Prostate gland (tissue), 2 donors: ENCODE results near the gene ORC3. TPM values are rescaled to one million over a fixed set of nuclear protein-coding genes. Genes with fewer than 3 reads are reported as not detected.

ENCODE experiments used
- DNase-seq: peaks from one replicate; pipeline ENCODE4 v3.0.0-alpha.2; 2019; ENCODE audit warnings: low spot score
- H3K27ac ChIP-seq, 2 donors: fragments of 200-600 bp; sonication (generic); 2 replicates each; pipeline ENCODE4 v1.5.1; 2017 to 2019
- H3K27me3 ChIP-seq: fragments of 200-600 bp; sonication (generic); replicated peaks from 2 replicates; pipeline ENCODE4 v1.5.1; 2019; ENCODE audit not compliant: insufficient read depth
- H3K36me3 ChIP-seq, 2 donors: fragments of 200-600 bp; sonication (generic); 1 replicate in 1 of 2; 2 replicates in 1 of 2; pipeline versions ENCODE4 v1.5.1 to v1.8.1; 2017 to 2019
- H3K4me1 ChIP-seq: fragments of 200-600 bp; sonication (generic); replicated peaks from 2 replicates; pipeline ENCODE4 v1.5.1; 2019
- H3K4me3 ChIP-seq, 2 donors: fragments of 200-600 bp; sonication (generic); 2 replicates each; pipeline ENCODE4 v1.5.1; 2017 to 2019
- H3K9me3 ChIP-seq: fragments of 200-600 bp; sonication (generic); 2 replicates; pipeline ENCODE4 v1.5.1; 2017
- POLR2A ChIP-seq: fragments of 450-650 bp; IDR thresholded peaks from one replicate; pipeline ENCODE4 v1.6.1; 2016; ENCODE audit warnings: antibody characterized with exemption, mild to moderate bottlenecking
- POLR2AphosphoS5 ChIP-seq: sonication (generic); formaldehyde crosslinking; IDR thresholded peaks from one replicate; pipeline ENCODE4 v1.6.1; 2017; ENCODE audit warnings: antibody characterized with exemption
- WGBS: methylation state at CpG from one replicate; pipeline ENCODE4 v1.1.5; 2018; 5-methylcytosine and 5-hydroxymethylcytosine counted together
- intact Hi-C: fragments of 100-400 bp; cut with DNase I; formaldehyde crosslinking; loops from one replicate; pipeline ENCODE4 v1.14.2; 2022
- total RNA-seq, 2 donors: library from RNA; depleted of rRNA; stranded (reverse); fragments of >200 nt; gene quantifications; one replicate each; pipeline ENCODE4 v1.1.0, GENCODE V29; 2016
- TF ChIP-seq, protein P1 (sequence below), 4 experiments: fragments of 200-600 bp in 2 of 4; fragments of 450-650 bp in 2 of 4; sonication (generic) in 2 of 4; IDR thresholded peaks; 1 replicate in 3 of 4; 2 replicates in 1 of 4; pipeline ENCODE4 v1.5.1; 2016 to 2019; ENCODE audit warnings: antibody characterized with exemption in 4 of 4, mild to moderate bottlenecking in 2 of 4, moderate library complexity in 2 of 4

ORC3 gene
- total RNA-seq, 2 donors from 2014 or later: 18.5 to 30.9 TPM

DNA sequence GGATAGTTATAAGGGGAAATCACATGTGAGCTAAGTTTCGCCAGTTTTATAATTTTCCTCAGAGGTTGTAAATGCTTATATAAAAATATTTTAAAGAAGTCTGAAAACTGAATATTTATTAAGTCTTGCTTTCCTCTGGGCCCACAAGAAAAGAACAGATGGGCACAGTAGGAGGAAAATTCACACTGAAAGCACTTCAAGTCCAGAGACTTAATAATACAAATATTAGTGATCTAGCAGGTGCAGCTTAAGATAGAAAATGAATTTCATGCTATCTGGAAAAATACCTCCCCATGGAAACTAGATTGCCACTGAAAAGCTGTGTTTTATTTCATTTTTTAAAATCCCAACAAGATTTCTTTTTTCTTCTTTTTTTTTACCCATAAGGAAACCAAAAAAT, 47.2 kb downstream of the ORC3 start:
- Histone ChIP-seq H3K4me1 (no peaks in the 10 kb centered on the region), H3K9me3 (no peaks in the 10 kb centered on the region), H3K27me3 (no peaks in the 10 kb centered on the region), H3K36me3 (no peaks in the 10 kb centered on the region), H3K4me3 (no peak overlapping the region), H3K27ac (no peak overlapping the region)
- WGBS: 98% methylated on average over 1 of the region's 1 CpG
- TF ChIP-seq, protein P1, sequence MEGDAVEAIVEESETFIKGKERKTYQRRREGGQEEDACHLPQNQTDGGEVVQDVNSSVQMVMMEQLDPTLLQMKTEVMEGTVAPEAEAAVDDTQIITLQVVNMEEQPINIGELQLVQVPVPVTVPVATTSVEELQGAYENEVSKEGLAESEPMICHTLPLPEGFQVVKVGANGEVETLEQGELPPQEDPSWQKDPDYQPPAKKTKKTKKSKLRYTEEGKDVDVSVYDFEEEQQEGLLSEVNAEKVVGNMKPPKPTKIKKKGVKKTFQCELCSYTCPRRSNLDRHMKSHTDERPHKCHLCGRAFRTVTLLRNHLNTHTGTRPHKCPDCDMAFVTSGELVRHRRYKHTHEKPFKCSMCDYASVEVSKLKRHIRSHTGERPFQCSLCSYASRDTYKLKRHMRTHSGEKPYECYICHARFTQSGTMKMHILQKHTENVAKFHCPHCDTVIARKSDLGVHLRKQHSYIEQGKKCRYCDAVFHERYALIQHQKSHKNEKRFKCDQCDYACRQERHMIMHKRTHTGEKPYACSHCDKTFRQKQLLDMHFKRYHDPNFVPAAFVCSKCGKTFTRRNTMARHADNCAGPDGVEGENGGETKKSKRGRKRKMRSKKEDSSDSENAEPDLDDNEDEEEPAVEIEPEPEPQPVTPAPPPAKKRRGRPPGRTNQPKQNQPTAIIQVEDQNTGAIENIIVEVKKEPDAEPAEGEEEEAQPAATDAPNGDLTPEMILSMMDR (IDR thresholded peaks at IDR 0.05): no peak
- TF ChIP-seq POLR2AphosphoS5 (no peak), POLR2A (no peak)
- intact Hi-C loops: no loop called here
- DNase-seq: no peak

- Histone ChIP-seq H3K4me3 (no peak overlapping the region), H3K27ac (no peak overlapping the region), H3K27me3 (no peaks in the 10 kb centered on the region), H3K4me1 (no peaks in the 10 kb centered on the region), H3K36me3 (no peaks in the 10 kb centered on the region), H3K9me3 (no peaks in the 10 kb centered on the region)
- intact Hi-C loops: no loop called here
- no peak for DNase-seq
- over 99% methylated on average over 4 of the region's 4 CpGs for WGBS
- no peak for TF ChIP-seq POLR2AphosphoS5
- TF ChIP-seq, protein P1 (IDR thresholded peaks at IDR 0.05): no peak
- TF ChIP-seq POLR2A: no peak
Measured at GRCh38 chr6:87639373-87639772, 49.4 kb downstream of the ORC3 start.

DNA sequence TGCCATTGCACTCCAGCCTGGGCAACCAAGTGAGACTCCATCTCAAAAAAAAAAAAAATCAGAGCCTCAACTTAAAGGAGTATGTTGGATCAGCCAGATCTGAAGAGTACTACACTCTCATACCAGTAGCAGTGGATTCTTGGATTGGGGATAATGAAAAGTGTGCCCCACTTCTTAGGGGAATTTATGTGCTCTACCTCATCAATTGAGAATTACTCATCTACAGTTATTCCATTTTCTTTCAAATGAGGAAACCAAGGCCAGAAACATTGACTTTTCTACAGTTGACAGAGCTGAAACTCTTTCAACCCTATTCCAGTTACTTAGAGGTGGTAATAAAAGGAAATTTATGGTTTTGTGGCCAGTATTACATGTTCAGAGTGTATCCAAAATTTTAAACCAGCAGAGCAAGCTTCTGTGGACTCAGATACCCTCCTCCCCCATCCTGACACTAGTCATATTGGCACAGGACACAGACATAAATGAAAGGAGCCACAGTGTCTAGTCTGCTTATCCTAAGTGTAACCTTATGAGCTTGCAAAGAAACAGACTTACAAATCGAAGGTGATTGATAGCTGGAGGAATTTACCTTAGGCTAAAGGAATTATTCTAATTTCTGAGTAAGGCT, 51.2 kb downstream of the ORC3 start:
- no peak overlapping the region for H3K4me3 ChIP-seq
- intact Hi-C loops: no loop called here
- H3K27ac ChIP-seq: no peak overlapping the region
- no peaks in the 10 kb centered on the region for H3K27me3 ChIP-seq
- H3K4me1 ChIP-seq: no peaks in the 10 kb centered on the region
- DNase-seq: no peak
- WGBS: 34% methylated on average over 1 of the region's 1 CpG
- H3K36me3 ChIP-seq: no peaks in the 10 kb centered on the region
- H3K9me3 ChIP-seq: no peaks in the 10 kb centered on the region
- TF ChIP-seq, protein P1 (IDR thresholded peaks at IDR 0.05): no peak

DNA sequence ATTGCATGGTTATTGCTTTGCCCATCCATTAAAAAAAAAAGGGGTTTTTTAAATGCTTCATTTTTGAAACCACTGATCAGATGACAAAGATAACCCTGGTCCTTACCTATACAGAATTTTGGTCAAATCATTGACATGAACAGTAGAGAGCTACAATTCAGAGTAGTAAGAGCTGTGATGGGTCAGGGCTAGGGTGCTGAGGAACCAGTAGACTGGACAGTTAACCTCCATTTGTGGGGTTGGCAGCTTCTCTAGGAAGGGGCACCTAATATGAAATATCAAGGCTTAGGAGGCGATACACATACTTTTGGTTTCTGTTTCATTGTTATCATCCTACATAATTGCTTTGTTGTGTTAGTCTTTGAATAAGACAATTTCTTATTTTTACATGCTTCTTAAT, 55.1 kb downstream of the ORC3 start:
- Histone ChIP-seq H3K4me1 (no peaks in the 10 kb centered on the region), H3K27me3 (no peaks in the 10 kb centered on the region), H3K4me3 (no peak overlapping the region), H3K9me3 (no peaks in the 10 kb centered on the region), H3K36me3 (no peaks in the 10 kb centered on the region), H3K27ac (no peak overlapping the region)
- TF ChIP-seq, protein P1 (IDR thresholded peaks at IDR 0.05): no peak
- TF ChIP-seq POLR2AphosphoS5 (no peak), POLR2A (no peak)
- DNase-seq: no peak
- WGBS: 71% methylated on average over 1 of the region's 1 CpG
- intact Hi-C loops: no loop called here
